ENCODE data around the gene FRY. TPM values are rescaled to one million over a fixed set of nuclear protein-coding genes. Genes with fewer than 3 reads are reported as not detected.

The FRY gene
- total RNA-seq, 4 donors from 2014 or later, result 27.4 to 50.4 (median 39.4) TPM

GRCh38 chr13:32060401-32060878, 28.9 kb downstream of the FRY start:
- intact Hi-C loops (cut with DNase I), result no loop called here

DNA sequence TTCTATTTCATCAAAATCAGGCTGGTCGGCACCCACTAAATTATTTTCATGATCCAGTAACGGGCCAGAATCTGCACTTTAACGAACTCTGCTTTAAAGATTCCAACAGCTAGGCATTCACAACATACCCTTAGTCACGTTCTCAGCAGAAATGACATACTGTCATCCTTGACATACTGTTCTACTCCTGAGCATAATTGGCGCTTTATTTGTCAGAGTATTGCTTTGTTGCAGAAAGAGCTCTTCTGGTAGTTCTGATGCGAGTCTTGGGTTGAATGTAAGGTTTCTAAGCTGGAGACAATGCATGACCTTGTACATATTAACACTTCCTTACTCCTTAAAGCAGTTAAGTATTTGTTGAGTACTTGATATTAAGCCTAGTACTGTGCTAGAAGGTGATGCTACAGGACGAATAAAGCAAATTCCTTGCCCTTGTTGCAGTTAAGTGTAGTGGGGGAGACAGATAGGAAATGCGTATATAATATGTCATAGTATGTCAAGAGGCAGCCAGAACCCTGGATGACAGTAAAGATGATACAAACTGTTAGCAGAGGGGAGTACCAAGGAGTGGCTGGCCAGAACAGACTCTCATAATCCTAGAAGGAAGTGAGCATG, 32.2 kb downstream of the FRY start:
- intact Hi-C loops (cut with DNase I), result no loop called here
- no peaks in the 10 kb centered on the region for H3K9me3 ChIP-seq

More at GRCh38 chr13:32060401-32060878, 28.9 kb downstream of the FRY start:
- H3K9me3 ChIP-seq, result no peaks in the 10 kb centered on the region
- H3K4me3 ChIP-seq (replicated peaks in 1 of 3), result no peak overlapping the region
- H3K27me3 ChIP-seq, result no peaks in the 10 kb centered on the region
- H3K4me1 ChIP-seq, result peaks cover 0 to 9% of the 10 kb centered on the region in 2 donors
- no peak for TF ChIP-seq POLR2A (IDR thresholded peaks at IDR 0.05)
- TF ChIP-seq, protein P1, sequence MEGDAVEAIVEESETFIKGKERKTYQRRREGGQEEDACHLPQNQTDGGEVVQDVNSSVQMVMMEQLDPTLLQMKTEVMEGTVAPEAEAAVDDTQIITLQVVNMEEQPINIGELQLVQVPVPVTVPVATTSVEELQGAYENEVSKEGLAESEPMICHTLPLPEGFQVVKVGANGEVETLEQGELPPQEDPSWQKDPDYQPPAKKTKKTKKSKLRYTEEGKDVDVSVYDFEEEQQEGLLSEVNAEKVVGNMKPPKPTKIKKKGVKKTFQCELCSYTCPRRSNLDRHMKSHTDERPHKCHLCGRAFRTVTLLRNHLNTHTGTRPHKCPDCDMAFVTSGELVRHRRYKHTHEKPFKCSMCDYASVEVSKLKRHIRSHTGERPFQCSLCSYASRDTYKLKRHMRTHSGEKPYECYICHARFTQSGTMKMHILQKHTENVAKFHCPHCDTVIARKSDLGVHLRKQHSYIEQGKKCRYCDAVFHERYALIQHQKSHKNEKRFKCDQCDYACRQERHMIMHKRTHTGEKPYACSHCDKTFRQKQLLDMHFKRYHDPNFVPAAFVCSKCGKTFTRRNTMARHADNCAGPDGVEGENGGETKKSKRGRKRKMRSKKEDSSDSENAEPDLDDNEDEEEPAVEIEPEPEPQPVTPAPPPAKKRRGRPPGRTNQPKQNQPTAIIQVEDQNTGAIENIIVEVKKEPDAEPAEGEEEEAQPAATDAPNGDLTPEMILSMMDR (IDR thresholded peaks at IDR 0.05), result no peak
- 50 to 59% methylated on average over 5 of the region's 5 CpGs for whole genome bisulfite sequencing, 2 donors
- no peak for DNase-seq
- no peak overlapping the region for H3K27ac ChIP-seq
- no peaks in the 10 kb centered on the region for H3K36me3 ChIP-seq

GRCh38 chr13:32067149-32067961, 35.8 kb downstream of the FRY start:
- no peak for TF ChIP-seq POLR2A (IDR thresholded peaks at IDR 0.05)
- TF ChIP-seq, protein P1 (IDR thresholded peaks at IDR 0.05), result no peak
- no peaks in the 10 kb centered on the region for H3K9me3 ChIP-seq

More for the DNA sequence above, 32.2 kb downstream of the FRY start:
- 90 to 91% methylated on average over 8 of the region's 8 CpGs for WGBS, 2 donors
- no peak for TF ChIP-seq POLR2A (IDR thresholded peaks at IDR 0.05)
- TF ChIP-seq, protein P1 (IDR thresholded peaks at IDR 0.05), result no peak
- Histone ChIP-seq H3K27me3 (no peaks in the 10 kb centered on the region), H3K36me3 (no peaks in the 10 kb centered on the region), H3K4me1 (peaks cover 0 to 9% of the 10 kb centered on the region in 2 donors), H3K4me3 (replicated peaks in 1 of 3) (no peak overlapping the region), H3K27ac (no peak overlapping the region)
- DNase-seq, result no peak

GRCh38 chr13:32068255-32068654, 36.7 kb downstream of the FRY start:
- Histone ChIP-seq H3K27ac (no peak overlapping the region), H3K27me3 (no peaks in the 10 kb centered on the region), H3K4me3 (replicated peaks in 1 of 3) (no peak overlapping the region), H3K4me1 (no peaks in the 10 kb centered on the region), H3K36me3 (no peaks in the 10 kb centered on the region), H3K9me3 (no peaks in the 10 kb centered on the region)
- DNase-seq, result no peak
- TF ChIP-seq POLR2A (IDR thresholded peaks at IDR 0.05), result no peak
- TF ChIP-seq, protein P1 (IDR thresholded peaks at IDR 0.05), result no peak
- intact Hi-C loops (cut with DNase I), result no loop called here
- 61 to 70% methylated on average over 5 of the region's 5 CpGs for WGBS, 2 donors

More at GRCh38 chr13:32067149-32067961, 35.8 kb downstream of the FRY start:
- Histone ChIP-seq H3K36me3 (no peaks in the 10 kb centered on the region), H3K4me1 (no peaks in the 10 kb centered on the region), H3K27ac (no peak overlapping the region), H3K4me3 (replicated peaks in 1 of 3) (no peak overlapping the region), H3K27me3 (no peaks in the 10 kb centered on the region)
- intact Hi-C loops (cut with DNase I), result no loop called here
- no peak for DNase-seq
- 87 to 93% methylated on average over 6 of the region's 6 CpGs for WGBS, 2 donors
